ENCODE measurements around the gene CLDN16. TPM values are rescaled to one million over a fixed set of nuclear protein-coding genes. Genes with fewer than 3 reads are reported as not detected.

The CLDN16 gene
- total RNA-seq, 1 donor from 2014 or later: not detected

GRCh38 chr3:190345878-190346277, 42.1 kb upstream of the CLDN16 start:
- H3K36me3 ChIP-seq: no peaks in the 10 kb centered on the region
- intact Hi-C loops (cut with DNase I): no loop called here
- H3K4me3 ChIP-seq: no peak overlapping the region
- H3K9me3 ChIP-seq: no peaks in the 10 kb centered on the region
- no peaks in the 10 kb centered on the region for H3K4me1 ChIP-seq
- H3K27ac ChIP-seq: no peak overlapping the region
- H3K27me3 ChIP-seq: no peaks in the 10 kb centered on the region
- no peak for DNase-seq (ENCODE audit: low spot score in 2 of 2)
- TF ChIP-seq, protein P1, sequence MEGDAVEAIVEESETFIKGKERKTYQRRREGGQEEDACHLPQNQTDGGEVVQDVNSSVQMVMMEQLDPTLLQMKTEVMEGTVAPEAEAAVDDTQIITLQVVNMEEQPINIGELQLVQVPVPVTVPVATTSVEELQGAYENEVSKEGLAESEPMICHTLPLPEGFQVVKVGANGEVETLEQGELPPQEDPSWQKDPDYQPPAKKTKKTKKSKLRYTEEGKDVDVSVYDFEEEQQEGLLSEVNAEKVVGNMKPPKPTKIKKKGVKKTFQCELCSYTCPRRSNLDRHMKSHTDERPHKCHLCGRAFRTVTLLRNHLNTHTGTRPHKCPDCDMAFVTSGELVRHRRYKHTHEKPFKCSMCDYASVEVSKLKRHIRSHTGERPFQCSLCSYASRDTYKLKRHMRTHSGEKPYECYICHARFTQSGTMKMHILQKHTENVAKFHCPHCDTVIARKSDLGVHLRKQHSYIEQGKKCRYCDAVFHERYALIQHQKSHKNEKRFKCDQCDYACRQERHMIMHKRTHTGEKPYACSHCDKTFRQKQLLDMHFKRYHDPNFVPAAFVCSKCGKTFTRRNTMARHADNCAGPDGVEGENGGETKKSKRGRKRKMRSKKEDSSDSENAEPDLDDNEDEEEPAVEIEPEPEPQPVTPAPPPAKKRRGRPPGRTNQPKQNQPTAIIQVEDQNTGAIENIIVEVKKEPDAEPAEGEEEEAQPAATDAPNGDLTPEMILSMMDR (IDR thresholded peaks at IDR 0.05): no peak

DNA sequence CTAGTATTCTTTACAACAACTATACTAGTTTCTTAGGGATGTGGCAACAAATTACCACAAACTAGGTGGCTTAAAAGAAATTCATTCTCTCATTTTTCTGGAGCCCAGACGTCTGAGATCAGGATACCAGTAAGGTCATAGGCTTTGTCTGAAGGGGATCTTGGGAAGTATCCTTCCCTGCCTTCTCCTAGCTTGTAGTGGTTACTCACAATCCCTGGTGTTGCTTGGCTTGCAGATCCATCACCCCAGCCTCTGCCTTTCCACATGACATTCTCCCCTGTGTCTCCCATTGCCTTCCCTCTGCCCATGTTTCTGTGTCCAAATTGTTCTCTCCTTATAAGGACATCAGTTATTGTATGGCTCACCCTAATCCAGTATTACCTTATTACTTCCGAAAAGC, 41.4 kb upstream of the CLDN16 start:
- Histone ChIP-seq H3K4me1 (no peaks in the 10 kb centered on the region), H3K27me3 (no peaks in the 10 kb centered on the region), H3K4me3 (no peak overlapping the region), H3K27ac (no peak overlapping the region), H3K9me3 (no peaks in the 10 kb centered on the region), H3K36me3 (no peaks in the 10 kb centered on the region)
- intact Hi-C loops (cut with DNase I): no loop called here
- no peak for DNase-seq (ENCODE audit: low spot score in 2 of 2)
- TF ChIP-seq, protein P1 (IDR thresholded peaks at IDR 0.05): no peak

DNA sequence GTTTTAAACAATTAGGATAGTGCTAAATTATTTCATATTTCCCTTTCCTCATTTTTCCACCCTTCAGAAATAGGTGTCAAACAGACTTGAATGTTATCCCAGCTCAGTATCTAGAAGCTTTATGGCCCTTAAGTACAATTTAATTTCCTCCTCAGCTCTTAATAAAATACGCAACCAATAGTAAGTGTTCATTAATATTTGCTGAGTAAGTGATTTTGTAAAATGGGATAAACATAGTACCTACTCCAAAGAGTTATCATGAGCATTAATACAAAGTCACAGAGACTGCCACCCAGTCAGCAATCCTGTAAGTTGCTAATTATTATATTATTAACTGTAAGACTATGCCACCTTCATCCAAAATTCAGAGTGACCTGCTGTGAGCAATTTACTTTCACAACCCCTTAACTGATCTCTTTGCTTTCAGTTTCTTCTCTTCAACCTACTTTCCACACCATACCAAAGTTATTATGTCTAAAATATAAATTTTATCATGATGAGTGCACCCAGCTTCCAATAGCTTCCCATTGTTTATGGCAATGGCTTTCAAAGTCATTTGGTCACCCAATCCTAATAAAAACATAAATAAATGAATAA, 35.0 kb upstream of the CLDN16 start:
- intact Hi-C loops (cut with DNase I): no loop called here
- H3K27me3 ChIP-seq: no peaks in the 10 kb centered on the region
- no peak overlapping the region for H3K4me3 ChIP-seq
- no peaks in the 10 kb centered on the region for H3K9me3 ChIP-seq
- DNase-seq (ENCODE audit: low spot score in 2 of 2): no peak
- H3K36me3 ChIP-seq: no peaks in the 10 kb centered on the region
- no peak overlapping the region for H3K27ac ChIP-seq
- no peaks in the 10 kb centered on the region for H3K4me1 ChIP-seq
- TF ChIP-seq, protein P1 (IDR thresholded peaks at IDR 0.05): no peak

DNA sequence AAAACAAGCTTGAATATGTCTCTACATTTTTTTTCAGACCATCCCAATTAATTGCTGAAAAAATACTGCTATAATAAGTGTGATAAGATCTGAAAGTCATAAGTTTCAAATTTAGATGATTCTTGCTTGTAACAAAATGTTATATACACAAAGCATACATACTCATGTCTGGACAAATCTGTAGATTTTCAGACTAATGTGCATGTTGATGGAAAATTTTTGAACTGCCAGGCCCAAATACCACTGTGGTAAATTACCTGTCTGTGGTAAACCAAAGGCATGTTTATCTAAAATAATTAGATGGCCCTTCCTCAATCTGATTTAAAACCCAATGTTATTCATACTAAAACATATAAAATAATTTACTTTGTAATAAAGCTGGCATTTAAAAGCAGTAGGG, 31.7 kb upstream of the CLDN16 start:
- no peak overlapping the region for H3K27ac ChIP-seq
- no peaks in the 10 kb centered on the region for H3K36me3 ChIP-seq
- TF ChIP-seq, protein P1 (IDR thresholded peaks at IDR 0.05): no peak
- H3K4me1 ChIP-seq: no peaks in the 10 kb centered on the region
- DNase-seq (ENCODE audit: low spot score in 2 of 2): no peak
- H3K9me3 ChIP-seq: no peaks in the 10 kb centered on the region
- intact Hi-C loops (cut with DNase I): no loop called here
- H3K4me3 ChIP-seq: no peak overlapping the region
- H3K27me3 ChIP-seq: no peaks in the 10 kb centered on the region

GRCh38 chr3:190357468-190357867, 30.5 kb upstream of the CLDN16 start:
- H3K9me3 ChIP-seq: no peaks in the 10 kb centered on the region
- H3K4me3 ChIP-seq: no peak overlapping the region
- intact Hi-C loops (cut with DNase I): no loop called here
- TF ChIP-seq, protein P1 (IDR thresholded peaks at IDR 0.05): no peak
- DNase-seq (ENCODE audit: low spot score in 2 of 2): no peak
- no peaks in the 10 kb centered on the region for H3K4me1 ChIP-seq
- no peaks in the 10 kb centered on the region for H3K27me3 ChIP-seq
- no peak overlapping the region for H3K27ac ChIP-seq
- H3K36me3 ChIP-seq: no peaks in the 10 kb centered on the region

GRCh38 chr3:190359813-190360212, 28.1 kb upstream of the CLDN16 start:
- Histone ChIP-seq H3K27me3 (no peaks in the 10 kb centered on the region), H3K27ac (no peak overlapping the region), H3K36me3 (no peaks in the 10 kb centered on the region), H3K4me3 (no peak overlapping the region), H3K9me3 (no peaks in the 10 kb centered on the region), H3K4me1 (no peaks in the 10 kb centered on the region)
- intact Hi-C loops (cut with DNase I): no loop called here
- TF ChIP-seq, protein P1 (IDR thresholded peaks at IDR 0.05): no peak
- DNase-seq (ENCODE audit: low spot score in 2 of 2): no peak

Measured in ascending aorta (tissue), 2 donors.